Panc1 (cell line): ENCODE results near the gene MACROH2A1.

Source experiments
- POLR2AphosphoS5 ChIP-seq: IDR thresholded peaks from 2 replicates; pipeline ENCODE4 v1.6.1; 2012; ENCODE audit warnings: mild to moderate bottlenecking, low read depth, low read length, moderate library complexity
- SIN3A ChIP-seq: IDR thresholded peaks from 2 replicates; pipeline ENCODE4 v1.6.1; 2012; ENCODE audit warnings: low read depth, mild to moderate bottlenecking, low read length, moderate library complexity, borderline replicate concordance; ENCODE audit not compliant: insufficient read depth
- TF ChIP-seq, protein P1 (sequence below): fragments of 450-650 bp; IDR thresholded peaks from 2 replicates; pipeline ENCODE4 v1.5.1; 2017; ENCODE audit warnings: mild to moderate bottlenecking

DNA sequence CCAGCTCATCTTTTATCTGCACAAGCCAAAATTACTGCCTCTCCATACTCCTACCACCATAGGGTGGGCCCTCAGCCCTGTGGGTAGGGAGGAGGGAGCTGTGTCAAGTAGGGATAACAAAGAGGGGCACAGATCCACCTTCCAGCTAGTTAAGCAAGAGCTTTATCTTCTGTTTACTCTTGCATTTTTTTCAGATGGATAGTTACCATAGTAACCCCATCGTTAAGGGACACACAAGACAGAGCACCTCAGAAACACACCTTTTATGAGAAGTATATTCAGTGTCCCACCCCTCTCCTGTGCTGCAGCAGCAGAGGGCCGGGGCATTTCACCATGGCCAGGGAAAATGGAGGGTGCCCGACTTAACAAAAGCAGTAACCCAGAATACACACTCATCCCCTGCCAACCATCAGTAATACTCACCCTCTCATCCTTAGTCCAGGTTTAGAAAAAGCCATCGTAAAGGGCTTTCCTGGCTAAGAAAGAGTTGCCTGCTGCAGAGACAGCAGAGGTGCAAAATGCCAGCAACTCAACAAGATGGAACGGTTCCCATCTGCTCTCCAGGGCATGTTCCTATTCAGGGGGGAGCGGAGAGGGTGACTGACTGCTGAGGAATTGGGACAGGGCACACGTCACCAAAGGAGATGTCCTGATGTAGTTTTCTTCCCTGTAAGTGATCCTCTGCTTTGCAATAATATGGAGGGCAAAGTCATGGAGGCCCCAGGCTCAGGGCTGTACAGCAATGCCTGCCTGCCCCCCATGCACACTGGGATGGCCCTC lies 25.1 kb downstream of the MACROH2A1 start:
- TF ChIP-seq, protein P1, sequence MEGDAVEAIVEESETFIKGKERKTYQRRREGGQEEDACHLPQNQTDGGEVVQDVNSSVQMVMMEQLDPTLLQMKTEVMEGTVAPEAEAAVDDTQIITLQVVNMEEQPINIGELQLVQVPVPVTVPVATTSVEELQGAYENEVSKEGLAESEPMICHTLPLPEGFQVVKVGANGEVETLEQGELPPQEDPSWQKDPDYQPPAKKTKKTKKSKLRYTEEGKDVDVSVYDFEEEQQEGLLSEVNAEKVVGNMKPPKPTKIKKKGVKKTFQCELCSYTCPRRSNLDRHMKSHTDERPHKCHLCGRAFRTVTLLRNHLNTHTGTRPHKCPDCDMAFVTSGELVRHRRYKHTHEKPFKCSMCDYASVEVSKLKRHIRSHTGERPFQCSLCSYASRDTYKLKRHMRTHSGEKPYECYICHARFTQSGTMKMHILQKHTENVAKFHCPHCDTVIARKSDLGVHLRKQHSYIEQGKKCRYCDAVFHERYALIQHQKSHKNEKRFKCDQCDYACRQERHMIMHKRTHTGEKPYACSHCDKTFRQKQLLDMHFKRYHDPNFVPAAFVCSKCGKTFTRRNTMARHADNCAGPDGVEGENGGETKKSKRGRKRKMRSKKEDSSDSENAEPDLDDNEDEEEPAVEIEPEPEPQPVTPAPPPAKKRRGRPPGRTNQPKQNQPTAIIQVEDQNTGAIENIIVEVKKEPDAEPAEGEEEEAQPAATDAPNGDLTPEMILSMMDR, result no peak
- no peak for TF ChIP-seq SIN3A
- TF ChIP-seq POLR2AphosphoS5, result no peak
